Stimulated activated CD8-positive, alpha-beta memory T cell treated with anti-CD3 and anti-CD28 coated beads, Interleukin-12 subunit alpha, Interleukin-12 subunit beta, amount 100 ng/mL, for 24 hours (primary cell): ENCODE data around the gene MYO9B.
"Not testable (repeated sequence)": the region's sequence is repeated elsewhere in the genome, so short reads cannot be mapped to it uniquely, and the experiment has no call there.

Experiments
- DNase-seq: peaks from one replicate; pipeline ENCODE4 v3.0.0-alpha.2; 2020; ENCODE audit errors: extremely low read depth

Gene MYO9B

DNA sequence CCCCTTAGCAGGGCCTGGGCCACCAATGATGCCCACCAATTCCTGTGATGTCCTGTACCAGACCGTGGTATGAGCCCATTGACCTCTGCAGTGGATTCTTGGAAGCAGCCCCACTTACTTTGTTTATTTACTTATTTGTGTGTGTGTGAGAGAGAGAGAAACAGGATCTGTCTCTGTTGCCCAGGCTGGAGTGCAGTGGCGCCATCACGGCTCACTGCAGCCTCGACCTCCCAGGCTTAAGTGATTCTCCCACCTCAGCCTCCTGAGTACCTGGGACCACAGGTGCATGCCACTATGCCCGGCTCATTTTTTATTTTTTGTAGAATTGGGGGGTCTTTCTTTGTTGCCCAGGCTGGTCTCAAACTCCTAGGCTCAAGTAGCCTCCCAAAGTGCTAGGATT lies 13.0 kb downstream of the MYO9B start:
- DNase-seq: no peak

- no peak for DNase-seq
Measured at GRCh38 chr19:17090583-17090982, 15.0 kb downstream of the MYO9B start.

GRCh38 chr19:17091758-17092333 lies 16.3 kb downstream of the MYO9B start:
- no peak for DNase-seq

DNA sequence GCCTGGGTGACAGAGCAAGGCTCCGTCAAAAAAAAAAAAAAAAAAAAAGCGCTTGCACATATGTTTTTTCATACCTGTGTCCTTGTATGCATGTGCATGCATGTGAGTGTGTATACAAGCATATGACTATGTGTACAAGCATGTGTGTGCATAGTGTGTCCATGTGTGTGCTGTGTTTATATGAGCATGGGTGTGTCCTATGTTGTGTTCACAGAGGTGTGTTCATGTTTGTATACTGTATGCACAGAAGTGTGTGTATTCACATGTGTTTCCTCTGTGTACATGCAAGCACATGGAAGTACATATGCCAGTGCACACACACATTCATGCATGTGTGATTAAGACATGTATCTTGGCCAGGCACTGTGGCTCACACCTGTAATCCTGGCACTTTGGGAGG lies 17.1 kb downstream of the MYO9B start:
- DNase-seq: no peak

DNA sequence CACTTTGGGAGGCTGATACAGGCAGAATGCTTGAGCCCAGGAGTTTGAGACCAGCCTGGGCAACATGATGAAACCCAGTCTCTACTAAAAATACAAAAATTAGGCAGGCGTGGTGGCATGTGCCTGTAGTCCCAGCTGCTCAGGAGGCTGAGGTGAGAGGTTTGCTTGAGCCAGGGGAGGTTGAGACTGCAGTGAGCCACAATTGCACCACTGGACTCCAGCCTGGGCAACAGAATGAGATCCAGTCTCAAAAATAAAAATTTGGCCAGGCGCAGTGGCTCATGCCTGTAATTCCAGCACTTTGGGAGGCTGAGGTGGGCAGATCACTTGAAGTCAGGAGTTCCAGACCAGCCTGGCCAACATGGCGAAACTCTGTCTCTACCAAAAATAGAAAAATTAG lies 19.1 kb downstream of the MYO9B start:
- not testable (repeated sequence) for DNase-seq

- DNase-seq: no peak
Measured at GRCh38 chr19:17095141-17095919, 19.8 kb downstream of the MYO9B start.

- no peak for DNase-seq
Measured at GRCh38 chr19:17097593-17098126, 22.1 kb downstream of the MYO9B start.

DNA sequence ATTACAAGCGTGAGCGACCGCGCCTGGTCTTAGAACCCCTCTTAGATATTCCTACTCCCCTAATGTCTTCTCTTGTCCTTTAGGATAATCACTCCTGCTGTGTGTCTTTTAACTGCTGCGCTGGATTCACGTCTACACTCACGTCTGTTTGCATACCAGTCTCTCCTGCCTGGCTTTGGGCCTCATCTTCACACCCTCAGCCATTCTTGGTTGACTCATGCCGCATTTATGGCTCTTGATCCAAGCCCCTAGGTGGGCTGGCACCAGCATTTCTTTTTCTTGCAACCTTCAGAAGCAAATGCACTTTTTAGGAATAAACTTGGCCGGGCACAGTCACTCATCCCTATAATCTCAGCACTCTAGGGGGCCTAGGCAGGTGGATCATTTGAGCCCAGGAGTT lies 22.7 kb downstream of the MYO9B start:
- DNase-seq: no peak

- no peak for DNase-seq
Measured at GRCh38 chr19:17101686-17102628, 26.4 kb downstream of the MYO9B start.

DNA sequence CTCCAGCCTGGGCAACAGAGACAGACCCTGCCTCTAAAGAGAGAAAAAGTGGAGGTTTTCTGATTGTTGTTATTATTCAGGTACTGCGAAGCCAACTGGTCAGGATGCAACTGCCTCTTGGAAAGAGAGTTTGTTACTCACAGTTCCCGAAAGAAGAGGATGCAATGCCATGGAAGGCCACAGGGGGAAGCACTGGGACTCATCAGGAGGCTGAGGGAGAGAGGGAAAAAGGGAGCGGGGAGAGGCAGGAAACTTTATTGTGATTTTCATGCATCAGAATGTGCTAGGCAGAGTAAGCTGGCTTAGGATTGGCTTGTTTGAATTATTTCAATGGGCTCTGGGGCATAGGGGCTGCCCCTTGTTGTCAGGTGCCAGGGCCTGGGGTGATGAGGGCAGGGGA lies 27.6 kb downstream of the MYO9B start:
- no peak for DNase-seq

DNA sequence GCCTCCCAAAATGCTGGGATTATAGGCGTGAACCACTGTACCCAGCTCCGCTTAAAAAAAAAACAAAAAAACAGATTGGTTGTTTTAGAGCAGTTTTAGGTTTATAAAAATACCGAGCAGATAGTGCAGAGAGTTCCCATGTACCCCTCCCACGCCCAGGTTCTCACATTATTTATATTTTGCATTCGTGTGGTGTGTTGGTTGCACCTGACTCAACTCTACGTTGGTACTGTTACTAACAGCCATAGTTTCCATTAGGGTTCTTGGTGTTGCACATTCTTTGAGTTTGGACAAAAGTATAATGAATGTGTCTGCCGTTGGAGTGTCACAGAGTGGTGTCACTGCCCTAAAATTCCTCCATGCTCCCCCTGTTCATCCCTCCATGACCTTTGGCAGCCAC lies 29.1 kb downstream of the MYO9B start:
- DNase-seq: no peak

DNA sequence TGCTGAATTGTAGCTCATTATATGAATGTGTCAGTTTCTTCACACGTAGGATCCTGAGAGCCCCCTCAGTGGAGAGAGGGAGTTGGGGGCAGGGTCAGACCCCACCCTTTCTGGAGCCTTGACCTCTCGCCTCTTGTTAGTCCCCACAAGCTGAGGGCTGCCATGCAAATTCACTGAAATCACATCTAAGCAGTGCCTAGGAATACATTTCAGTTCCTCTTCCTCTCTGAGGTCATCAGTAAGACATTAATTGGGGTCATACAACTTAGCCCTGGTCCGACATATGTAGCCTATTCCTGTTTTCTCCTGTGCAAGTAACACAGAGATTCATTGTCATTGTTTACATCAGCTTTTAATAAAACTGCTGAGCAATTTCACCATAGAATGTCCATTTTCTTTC lies 30.0 kb downstream of the MYO9B start:
- no peak for DNase-seq

DNA sequence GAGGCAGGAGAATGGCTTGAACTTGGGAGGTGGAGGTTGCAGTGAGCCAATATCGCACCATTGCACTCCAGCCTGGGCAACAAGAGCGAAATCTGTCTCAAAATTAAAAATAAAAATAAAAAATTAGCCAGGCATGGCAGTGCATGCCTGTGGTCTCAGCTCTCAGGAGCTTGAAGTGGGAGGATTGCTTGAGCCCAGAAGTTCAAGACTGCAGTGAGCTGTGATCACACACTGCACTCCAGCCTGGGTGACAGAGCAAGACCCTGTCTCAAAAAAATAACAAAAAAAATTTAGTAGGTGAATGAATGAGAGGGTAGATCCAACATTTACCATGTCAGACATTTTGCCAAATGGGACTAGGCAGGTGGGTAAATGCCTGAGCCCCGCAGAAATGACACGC lies 31.4 kb downstream of the MYO9B start:
- not testable (repeated sequence) for DNase-seq

- DNase-seq: no peak
Measured at GRCh38 chr19:17107546-17108452, 32.2 kb downstream of the MYO9B start.

- DNase-seq: no peak
Measured at GRCh38 chr19:17108453-17108784, 32.8 kb downstream of the MYO9B start.

- no peak for DNase-seq
Measured at GRCh38 chr19:17109300-17109699, 33.7 kb downstream of the MYO9B start.

- DNase-seq: no peak
Measured at GRCh38 chr19:17109962-17110598, 34.5 kb downstream of the MYO9B start.

- no peak for DNase-seq
Measured at GRCh38 chr19:17110599-17110966, 35.0 kb downstream of the MYO9B start.

- no peak for DNase-seq
Measured at GRCh38 chr19:17111766-17112165, 36.2 kb downstream of the MYO9B start.

- DNase-seq: no peak
Measured at GRCh38 chr19:17112271-17112670, 36.7 kb downstream of the MYO9B start.

DNA sequence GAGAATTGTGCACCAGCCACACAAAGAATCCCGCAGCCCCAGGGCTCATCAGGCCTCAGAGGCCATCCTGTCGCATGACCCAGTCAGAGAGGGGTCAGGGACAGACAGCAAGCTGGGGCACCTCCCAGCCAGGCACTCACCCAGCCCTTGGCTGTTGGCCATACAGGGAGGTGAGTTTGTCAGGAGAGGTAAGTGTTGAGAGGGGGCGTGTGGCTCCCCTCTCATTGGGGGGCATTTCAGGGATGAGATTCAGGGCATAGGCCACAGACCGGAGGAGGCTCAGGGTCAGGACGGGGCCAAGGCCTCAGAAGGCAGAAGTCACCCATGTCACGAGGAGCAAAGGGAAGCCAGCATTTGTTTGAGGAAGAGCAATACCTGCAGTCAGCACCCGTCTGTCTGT lies 37.1 kb downstream of the MYO9B start:
- no peak for DNase-seq
